ENCODE data around the gene KCNAB1. TPM values are rescaled to one million over a fixed set of nuclear protein-coding genes. Genes with fewer than 3 reads are reported as not detected.

Gene KCNAB1
- total RNA-seq, 1 donor from 2014 or later, result not detected

DNA sequence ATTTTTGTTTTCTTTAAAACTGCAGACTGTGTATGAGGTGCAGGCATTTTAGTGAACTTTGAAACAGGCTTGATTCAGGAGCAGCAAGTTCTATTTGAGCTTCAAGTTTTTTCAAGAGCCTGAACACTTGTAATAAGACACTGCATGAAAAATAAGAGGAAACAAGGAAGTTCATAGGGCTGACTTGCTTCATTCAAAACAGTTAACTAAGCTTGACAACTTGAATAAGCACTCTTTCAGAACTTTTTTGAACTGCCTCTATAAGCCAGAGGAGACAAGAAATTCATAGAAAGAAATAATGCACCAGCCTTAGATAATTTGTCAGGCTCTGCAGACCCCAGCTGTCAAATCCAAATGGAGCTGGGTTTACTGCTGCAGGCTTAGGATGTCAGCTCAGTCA lies 304.4 kb downstream of the KCNAB1 start:
- Mint-ChIP-seq H3K27me3 (peaks cover 2% of the 10 kb centered on the region), H3K9me3 (no peaks in the 10 kb centered on the region), H3K27ac (no peak overlapping the region), H3K4me1 (no peaks in the 10 kb centered on the region), H3K4me3 (no peak overlapping the region), H3K36me3 (ENCODE audit: low read depth) (no peaks in the 10 kb centered on the region)
- intact Hi-C loops (cut with micrococcal nuclease), result no loop called here
- ChIA-PET CTCF (interaction anchor here (0.8 kb wide), 1 partner anchor 18 kb away, joined by 3 read pairs; no protein-coding TSS in a partner anchor), POLR2A (no interaction called here)
- ATAC-seq (ENCODE audit: low read depth) (no peak), DNase-seq (no peak)
- TF ChIP-seq, protein P1, sequence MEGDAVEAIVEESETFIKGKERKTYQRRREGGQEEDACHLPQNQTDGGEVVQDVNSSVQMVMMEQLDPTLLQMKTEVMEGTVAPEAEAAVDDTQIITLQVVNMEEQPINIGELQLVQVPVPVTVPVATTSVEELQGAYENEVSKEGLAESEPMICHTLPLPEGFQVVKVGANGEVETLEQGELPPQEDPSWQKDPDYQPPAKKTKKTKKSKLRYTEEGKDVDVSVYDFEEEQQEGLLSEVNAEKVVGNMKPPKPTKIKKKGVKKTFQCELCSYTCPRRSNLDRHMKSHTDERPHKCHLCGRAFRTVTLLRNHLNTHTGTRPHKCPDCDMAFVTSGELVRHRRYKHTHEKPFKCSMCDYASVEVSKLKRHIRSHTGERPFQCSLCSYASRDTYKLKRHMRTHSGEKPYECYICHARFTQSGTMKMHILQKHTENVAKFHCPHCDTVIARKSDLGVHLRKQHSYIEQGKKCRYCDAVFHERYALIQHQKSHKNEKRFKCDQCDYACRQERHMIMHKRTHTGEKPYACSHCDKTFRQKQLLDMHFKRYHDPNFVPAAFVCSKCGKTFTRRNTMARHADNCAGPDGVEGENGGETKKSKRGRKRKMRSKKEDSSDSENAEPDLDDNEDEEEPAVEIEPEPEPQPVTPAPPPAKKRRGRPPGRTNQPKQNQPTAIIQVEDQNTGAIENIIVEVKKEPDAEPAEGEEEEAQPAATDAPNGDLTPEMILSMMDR (IDR thresholded peaks at IDR 0.05), result no peak

DNA sequence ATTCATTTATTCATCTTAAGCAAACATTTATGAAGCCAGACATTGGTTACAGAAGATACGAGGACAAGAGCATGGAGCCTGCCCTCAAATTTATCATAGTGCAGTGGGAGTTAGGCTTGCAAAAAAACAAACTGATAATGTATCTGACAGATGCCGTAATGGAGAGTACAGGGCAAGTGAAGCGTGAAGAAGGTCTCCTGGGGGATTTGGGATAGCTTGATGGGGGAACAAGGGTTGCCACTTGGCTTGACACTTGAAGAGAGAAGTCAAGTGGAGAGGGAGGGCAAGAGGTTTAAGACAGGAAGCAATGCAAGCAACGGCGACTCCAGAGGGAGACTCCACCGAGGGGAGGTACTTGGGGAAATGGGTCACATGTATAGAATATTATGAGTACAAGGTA lies 305.3 kb downstream of the KCNAB1 start:
- Mint-ChIP-seq H3K4me1 (no peaks in the 10 kb centered on the region), H3K27ac (no peak overlapping the region), H3K36me3 (ENCODE audit: low read depth) (no peaks in the 10 kb centered on the region), H3K4me3 (no peak overlapping the region), H3K9me3 (no peaks in the 10 kb centered on the region), H3K27me3 (peaks cover 2% of the 10 kb centered on the region)
- TF ChIP-seq, protein P1 (IDR thresholded peaks at IDR 0.05), result no peak
- ChIA-PET CTCF (no interaction called here), POLR2A (no interaction called here)
- intact Hi-C loops (cut with micrococcal nuclease), result no loop called here
- ATAC-seq (ENCODE audit: low read depth) (no peak), DNase-seq (no peak)

DNA sequence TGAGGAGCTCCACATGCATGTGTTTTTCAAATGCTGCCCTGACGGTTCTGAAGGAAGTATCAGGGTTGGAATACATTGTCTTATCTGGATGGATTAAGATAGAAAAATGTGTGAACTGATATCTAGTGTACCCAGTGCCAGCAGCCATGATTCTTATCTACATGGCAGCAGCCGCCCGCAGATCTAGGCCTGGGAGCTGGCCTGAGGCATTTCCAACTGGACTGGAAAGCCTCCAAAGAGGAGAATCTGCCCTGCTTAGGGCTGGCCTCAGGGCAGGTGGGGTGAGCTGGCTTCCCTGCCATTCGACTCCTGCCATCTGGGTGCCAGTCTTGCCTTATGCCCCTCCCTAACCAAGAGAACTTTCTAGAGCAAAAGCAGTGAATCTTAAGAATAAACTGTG lies 308.7 kb downstream of the KCNAB1 start:
- POLR2A ChIA-PET, result no interaction called here
- Mint-ChIP-seq H3K27ac (no peak overlapping the region), H3K36me3 (ENCODE audit: low read depth) (no peaks in the 10 kb centered on the region), H3K27me3 (peaks cover 8% of the 10 kb centered on the region), H3K9me3 (no peaks in the 10 kb centered on the region), H3K4me3 (no peak overlapping the region), H3K4me1 (no peaks in the 10 kb centered on the region)
- CTCF ChIA-PET, result no interaction called here
- TF ChIP-seq, protein P1 (IDR thresholded peaks at IDR 0.05), result no peak
- DNase-seq (no peak), ATAC-seq (ENCODE audit: low read depth) (no peak)
- intact Hi-C loops (cut with micrococcal nuclease), result no loop called here

DNA sequence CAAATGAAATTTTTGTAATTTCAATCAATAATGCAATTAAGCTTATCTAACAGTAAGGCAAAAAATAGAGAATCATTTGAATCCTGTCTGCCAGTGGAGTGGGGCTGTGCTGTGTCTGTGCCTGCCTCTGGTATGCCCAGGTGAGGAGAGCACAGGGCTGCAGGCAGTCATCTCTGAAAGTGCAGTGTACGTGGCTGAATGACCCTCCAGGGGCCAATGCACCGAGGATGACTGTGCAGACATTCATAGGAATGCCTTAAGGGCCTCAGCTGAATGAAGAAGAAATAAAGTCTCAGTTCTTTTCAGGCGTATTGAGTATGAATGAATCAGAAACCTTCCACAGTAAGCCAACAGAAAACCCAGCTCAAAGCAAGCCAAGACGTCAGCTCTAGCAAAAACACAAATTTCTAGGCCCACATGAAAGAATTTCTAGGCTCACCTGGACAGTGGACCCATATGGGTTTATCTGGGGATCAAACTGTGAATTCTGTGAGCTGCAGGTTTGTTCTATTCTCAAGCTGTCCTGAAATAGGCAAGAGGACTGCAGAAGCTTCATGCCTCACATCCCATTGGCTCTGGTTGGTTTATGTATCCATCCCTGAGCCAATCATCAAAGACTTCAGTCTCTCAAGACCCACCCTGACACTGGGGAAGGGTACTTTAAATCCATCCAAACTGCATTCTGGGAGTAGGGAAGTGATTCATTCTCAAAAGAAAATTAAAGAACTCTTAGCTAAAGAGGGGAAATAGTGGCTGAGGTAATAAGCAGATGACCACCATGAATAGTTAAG lies 311.2 kb downstream of the KCNAB1 start:
- POLR2A ChIA-PET, result no interaction called here
- no peaks in the 10 kb centered on the region for H3K36me3 Mint-ChIP-seq (ENCODE audit: low read depth)
- intact Hi-C loops (cut with micrococcal nuclease), result no loop called here
- CTCF ChIA-PET, result interaction anchor here (0.6 kb wide), 1 partner anchor 77 kb away, joined by 3 read pairs; no protein-coding TSS in a partner anchor
- H3K4me3 Mint-ChIP-seq, result no peak overlapping the region
- DNase-seq (no peak), ATAC-seq (ENCODE audit: low read depth) (no peak)
- no peak overlapping the region for H3K27ac Mint-ChIP-seq
- no peaks in the 10 kb centered on the region for H3K9me3 Mint-ChIP-seq
- no peaks in the 10 kb centered on the region for H3K4me1 Mint-ChIP-seq
- TF ChIP-seq, protein P1 (IDR thresholded peaks at IDR 0.05), result no peak
- H3K27me3 Mint-ChIP-seq, result peaks cover 8% of the 10 kb centered on the region

DNA sequence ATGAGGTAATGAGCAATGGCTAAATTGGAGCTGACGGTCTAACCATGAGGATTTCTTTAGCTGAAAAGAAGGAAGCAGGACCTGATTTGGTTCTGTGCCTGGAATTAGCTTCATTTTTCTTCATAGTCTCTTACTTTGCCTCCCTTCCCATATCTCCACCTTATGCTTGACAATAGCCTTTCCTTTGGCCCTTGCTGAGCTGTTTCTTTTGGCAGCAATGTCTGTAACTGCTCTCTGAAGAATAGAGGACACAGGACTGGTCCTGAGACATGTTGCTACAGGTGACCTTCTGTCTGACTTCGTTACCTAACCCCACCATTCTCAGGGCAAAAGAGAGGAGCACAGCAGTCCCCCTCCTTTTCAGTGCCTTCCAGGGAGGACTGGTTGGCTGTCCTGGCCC lies 312.2 kb downstream of the KCNAB1 start:
- no peak overlapping the region for H3K4me3 Mint-ChIP-seq
- TF ChIP-seq, protein P1 (IDR thresholded peaks at IDR 0.05), result no peak
- DNase-seq, result no peak
- intact Hi-C loops (cut with micrococcal nuclease), result no loop called here
- ChIA-PET CTCF (no interaction called here), POLR2A (no interaction called here)
- H3K27ac Mint-ChIP-seq, result no peak overlapping the region
- peaks cover 6% of the 10 kb centered on the region for H3K27me3 Mint-ChIP-seq
- H3K36me3 Mint-ChIP-seq (ENCODE audit: low read depth), result no peaks in the 10 kb centered on the region
- H3K9me3 Mint-ChIP-seq, result no peaks in the 10 kb centered on the region
- no peaks in the 10 kb centered on the region for H3K4me1 Mint-ChIP-seq
- ATAC-seq (ENCODE audit: low read depth), result no peak

Measured in activated B cell treated with CpG ODN at 0.5 μM for 24 hours (primary cell).